ENCODE data around the gene NANS. TPM values are rescaled to one million over a fixed set of nuclear protein-coding genes. Genes with fewer than 3 reads are reported as not detected.

The NANS gene
- total RNA-seq, 1 donor from 2014 or later: 44.4 TPM

DNA sequence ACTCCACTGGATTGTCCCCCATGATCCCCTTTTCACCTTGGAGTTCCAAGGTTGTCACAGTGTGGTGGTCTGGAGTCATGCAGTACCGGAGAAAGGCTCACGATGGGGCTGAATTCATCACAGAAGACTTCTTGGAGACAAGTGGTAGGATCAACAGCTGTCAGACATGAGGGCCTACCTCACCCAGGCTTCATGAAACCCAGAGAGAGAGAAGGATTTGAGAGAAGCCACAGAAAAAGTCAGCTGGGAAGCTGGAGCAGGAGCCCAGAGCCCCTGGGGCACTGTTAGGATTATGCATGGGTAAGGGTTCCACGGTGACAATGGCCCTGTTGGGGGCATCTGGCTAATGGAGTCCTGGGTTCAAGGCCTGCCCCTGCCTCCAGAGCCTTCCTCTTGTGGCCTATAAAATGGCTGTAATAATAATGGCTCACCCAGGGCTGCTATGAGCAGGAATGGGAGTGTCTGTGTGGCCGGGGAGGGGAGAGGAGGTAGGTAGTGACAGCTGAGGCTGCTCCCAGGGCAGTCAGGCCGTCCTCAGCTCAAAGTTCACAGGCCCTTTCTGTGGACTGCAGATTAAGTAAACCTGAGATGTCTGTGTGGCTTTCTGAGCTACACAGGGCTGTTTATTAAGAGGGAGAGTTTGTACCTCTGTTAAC, 61.6 kb downstream of the NANS start:
- no peaks in the 10 kb centered on the region for H3K36me3 ChIP-seq (ENCODE audit: insufficient read depth, low read length)
- FAIRE-seq (no peak), DNase-seq (ENCODE audit: low read depth) (no peak)
- no peaks in the 10 kb centered on the region for H3K79me2 ChIP-seq (ENCODE audit: insufficient read depth, low read length)
- no peaks in the 10 kb centered on the region for H3K27me3 ChIP-seq (ENCODE audit: insufficient read depth, low read length)
- Mint-ChIP-seq H3K4me1 (ENCODE audit: low read depth, unreplicated experiment) (peaks cover 2% of the 10 kb centered on the region), H3K4me3 (ENCODE audit: unreplicated experiment) (peak overlapping the region; percentile 86), H3K27ac (ENCODE audit: unreplicated experiment) (no peak overlapping the region), H3K27me3 (ENCODE audit: low read depth, unreplicated experiment) (peaks cover 12% of the 10 kb centered on the region), H3K9me3 (ENCODE audit: unreplicated experiment) (no peaks in the 10 kb centered on the region), H3K36me3 (ENCODE audit: low read depth, unreplicated experiment) (peaks cover 4% of the 10 kb centered on the region)
- peak overlapping the region; percentile 89 for H3K4me2 ChIP-seq (ENCODE audit: low read length)
- H3K4me1 ChIP-seq (ENCODE audit: insufficient read depth, low read length): no peaks in the 10 kb centered on the region
- peak overlapping the region; percentile 69 for H3K9ac ChIP-seq (ENCODE audit: low read length)
- H4K20me1 ChIP-seq (ENCODE audit: insufficient read depth, low read length): no peaks in the 10 kb centered on the region
- TF ChIP-seq EZH2 (IDR thresholded peaks at IDR 0.05; ENCODE audit: insufficient read depth, low read length): no peak
- TF ChIP-seq, protein P1, sequence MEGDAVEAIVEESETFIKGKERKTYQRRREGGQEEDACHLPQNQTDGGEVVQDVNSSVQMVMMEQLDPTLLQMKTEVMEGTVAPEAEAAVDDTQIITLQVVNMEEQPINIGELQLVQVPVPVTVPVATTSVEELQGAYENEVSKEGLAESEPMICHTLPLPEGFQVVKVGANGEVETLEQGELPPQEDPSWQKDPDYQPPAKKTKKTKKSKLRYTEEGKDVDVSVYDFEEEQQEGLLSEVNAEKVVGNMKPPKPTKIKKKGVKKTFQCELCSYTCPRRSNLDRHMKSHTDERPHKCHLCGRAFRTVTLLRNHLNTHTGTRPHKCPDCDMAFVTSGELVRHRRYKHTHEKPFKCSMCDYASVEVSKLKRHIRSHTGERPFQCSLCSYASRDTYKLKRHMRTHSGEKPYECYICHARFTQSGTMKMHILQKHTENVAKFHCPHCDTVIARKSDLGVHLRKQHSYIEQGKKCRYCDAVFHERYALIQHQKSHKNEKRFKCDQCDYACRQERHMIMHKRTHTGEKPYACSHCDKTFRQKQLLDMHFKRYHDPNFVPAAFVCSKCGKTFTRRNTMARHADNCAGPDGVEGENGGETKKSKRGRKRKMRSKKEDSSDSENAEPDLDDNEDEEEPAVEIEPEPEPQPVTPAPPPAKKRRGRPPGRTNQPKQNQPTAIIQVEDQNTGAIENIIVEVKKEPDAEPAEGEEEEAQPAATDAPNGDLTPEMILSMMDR (IDR thresholded peaks at IDR 0.05; ENCODE audit: insufficient read depth, low read depth, low read length): no peak
- H3K4me3 ChIP-seq (ENCODE audit: insufficient read depth, low read depth, low read length): peak overlapping the region; percentile 77
- peak overlapping the region; percentile 93 for H2AFZ ChIP-seq (ENCODE audit: low read depth, low read length)
- H3K27ac ChIP-seq (ENCODE audit: low read depth, low read length): no peak overlapping the region
- H3K9me3 ChIP-seq (ENCODE audit: insufficient read depth, low read depth, low read length): no peaks in the 10 kb centered on the region

DNA sequence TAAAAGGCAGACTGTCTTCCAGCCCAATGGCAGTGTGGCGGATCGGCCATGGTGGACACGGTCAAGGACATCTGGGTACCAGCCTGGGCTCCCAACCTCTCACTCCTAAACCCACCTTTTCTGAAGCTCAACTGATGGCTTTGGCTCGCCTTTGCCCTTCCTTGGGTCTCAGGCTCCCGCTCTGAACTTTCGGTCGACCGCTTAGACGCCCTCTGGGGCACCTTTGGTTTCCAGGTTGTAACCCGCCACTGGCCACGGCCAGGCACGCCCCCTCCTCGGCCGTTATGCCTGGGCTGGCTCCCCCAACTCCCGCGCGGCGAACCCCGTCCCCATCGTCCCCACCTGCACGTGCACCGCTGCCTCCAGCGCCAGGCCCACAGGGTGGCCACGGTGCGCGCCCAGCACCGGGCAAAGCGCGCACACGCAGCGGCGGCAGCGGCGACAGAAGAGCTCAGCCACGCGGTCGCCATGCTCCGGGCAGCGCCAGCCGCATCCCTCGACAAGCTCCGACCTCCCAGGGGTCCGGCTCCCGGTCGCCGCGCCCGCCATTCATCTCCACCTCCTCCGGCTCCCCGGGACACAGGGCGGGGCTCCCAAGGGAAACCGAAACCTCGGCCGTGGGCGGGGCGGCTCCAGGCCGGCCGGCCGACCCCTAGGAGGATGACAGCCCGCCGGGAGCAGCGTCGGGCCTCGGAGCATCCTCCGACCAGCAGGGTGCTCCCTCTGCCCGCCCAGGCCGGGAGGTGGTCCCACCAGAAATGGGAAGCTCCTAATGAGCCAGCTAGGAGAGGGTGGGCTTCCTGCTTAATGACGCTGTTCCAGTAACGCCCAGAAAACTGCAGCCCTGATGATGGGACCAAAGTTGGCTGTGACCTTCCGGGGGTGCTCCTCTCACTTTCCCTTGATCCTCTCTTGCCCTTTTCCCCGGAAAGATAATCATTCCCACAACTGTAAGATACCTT, 62.4 kb downstream of the NANS start, which contains the start of gene TRIM14:
TRIM14 (minus strand) TSS at position 583 of the 962 bp plus-strand sequence; CDS start at position 549, 34 bp downstream.
- no peaks in the 10 kb centered on the region for H4K20me1 ChIP-seq (ENCODE audit: insufficient read depth, low read length)
- H3K9me3 ChIP-seq (ENCODE audit: insufficient read depth, low read depth, low read length): no peaks in the 10 kb centered on the region
- no peak within 1 kb of the TSS for H3K27ac ChIP-seq (ENCODE audit: low read depth, low read length)
- DNase-seq (ENCODE audit: low read depth): peak; percentile 54
- H3K27ac Mint-ChIP-seq (ENCODE audit: unreplicated experiment): peak within 1 kb of the TSS; percentile 36
- H3K36me3 Mint-ChIP-seq (ENCODE audit: low read depth, unreplicated experiment): peaks cover 4% of the 10 kb centered on the region
- no peak for TF ChIP-seq EZH2 (IDR thresholded peaks at IDR 0.05; ENCODE audit: insufficient read depth, low read length)
- TF ChIP-seq, protein P1 (IDR thresholded peaks at IDR 0.05; ENCODE audit: insufficient read depth, low read depth, low read length): no peak
- peak within 1 kb of the TSS; percentile 86 for H3K4me3 Mint-ChIP-seq (ENCODE audit: unreplicated experiment)
- no peaks in the 10 kb centered on the region for H3K4me1 ChIP-seq (ENCODE audit: insufficient read depth, low read length)
- H3K9me3 Mint-ChIP-seq (ENCODE audit: unreplicated experiment): no peaks in the 10 kb centered on the region
- H3K36me3 ChIP-seq (ENCODE audit: insufficient read depth, low read length): no peaks in the 10 kb centered on the region
- H3K27me3 ChIP-seq (ENCODE audit: insufficient read depth, low read length): no peaks in the 10 kb centered on the region
- peak within 1 kb of the TSS; percentile 93 for H2AFZ ChIP-seq (ENCODE audit: low read depth, low read length)
- H3K9ac ChIP-seq (ENCODE audit: low read length): peak within 1 kb of the TSS; percentile 69
- peaks cover 12% of the 10 kb centered on the region for H3K27me3 Mint-ChIP-seq (ENCODE audit: low read depth, unreplicated experiment)
- peaks cover 2% of the 10 kb centered on the region for H3K4me1 Mint-ChIP-seq (ENCODE audit: low read depth, unreplicated experiment)
- FAIRE-seq: no peak
- H3K4me3 ChIP-seq (ENCODE audit: insufficient read depth, low read depth, low read length): peak within 1 kb of the TSS; percentile 77
- H3K4me2 ChIP-seq (ENCODE audit: low read length): peak within 1 kb of the TSS; percentile 89
- H3K79me2 ChIP-seq (ENCODE audit: insufficient read depth, low read length): no peaks in the 10 kb centered on the region
